ENCODE measurements around the gene FRMD8. TPM values are rescaled to one million over a fixed set of nuclear protein-coding genes. Genes with fewer than 3 reads are reported as not detected.

FRMD8 gene
- total RNA-seq, 4 donors from 2014 or later: 30.4 to 37.3 (median 34.7) TPM

- Histone ChIP-seq H3K9me3 (no peaks in the 10 kb centered on the region), H3K27me3 (no peaks in the 10 kb centered on the region), H3K27ac (replicated peaks in 1 of 4) (peak overlapping the region; percentile 97 to 99 (median 99)), H3K36me3 (peaks cover 0 to 18% (median 5%) of the 10 kb centered on the region in 4 donors), H3K4me3 (peak overlapping the region; percentile 71 to 81 (median 74)), H3K4me1 (peaks cover 52 to 66% (median 65%) of the 10 kb centered on the region in 4 donors)
- peak; percentile 99 for DNase-seq (ENCODE audit: extremely low spot score)
- TF ChIP-seq EP300 (IDR thresholded peaks at IDR 0.05) (peak; percentile 79), POLR2AphosphoS5 (IDR thresholded peaks at IDR 0.05) (peak in 1 of 2 donors; percentile 98), POLR2A (IDR thresholded peaks at IDR 0.05; ENCODE audit: low read depth) (peak; percentile 34)
- TF ChIP-seq, protein P1, sequence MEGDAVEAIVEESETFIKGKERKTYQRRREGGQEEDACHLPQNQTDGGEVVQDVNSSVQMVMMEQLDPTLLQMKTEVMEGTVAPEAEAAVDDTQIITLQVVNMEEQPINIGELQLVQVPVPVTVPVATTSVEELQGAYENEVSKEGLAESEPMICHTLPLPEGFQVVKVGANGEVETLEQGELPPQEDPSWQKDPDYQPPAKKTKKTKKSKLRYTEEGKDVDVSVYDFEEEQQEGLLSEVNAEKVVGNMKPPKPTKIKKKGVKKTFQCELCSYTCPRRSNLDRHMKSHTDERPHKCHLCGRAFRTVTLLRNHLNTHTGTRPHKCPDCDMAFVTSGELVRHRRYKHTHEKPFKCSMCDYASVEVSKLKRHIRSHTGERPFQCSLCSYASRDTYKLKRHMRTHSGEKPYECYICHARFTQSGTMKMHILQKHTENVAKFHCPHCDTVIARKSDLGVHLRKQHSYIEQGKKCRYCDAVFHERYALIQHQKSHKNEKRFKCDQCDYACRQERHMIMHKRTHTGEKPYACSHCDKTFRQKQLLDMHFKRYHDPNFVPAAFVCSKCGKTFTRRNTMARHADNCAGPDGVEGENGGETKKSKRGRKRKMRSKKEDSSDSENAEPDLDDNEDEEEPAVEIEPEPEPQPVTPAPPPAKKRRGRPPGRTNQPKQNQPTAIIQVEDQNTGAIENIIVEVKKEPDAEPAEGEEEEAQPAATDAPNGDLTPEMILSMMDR (IDR thresholded peaks at IDR 0.05): no peak
- intact Hi-C loops (cut with DNase I): loop anchor here (2.0 to 10.0 kb wide), 3 partner anchors 38 to 59 kb away; partner anchors contain the start of gene SLC25A45
- 3% methylated on average over 6 of the region's 6 CpGs for WGBS
These were observed 33.5 kb downstream of the FRMD8 start for GRCh38 chr11:65419772-65420481.

GRCh38 chr11:65420506-65420905, 34.1 kb downstream of the FRMD8 start:
- Histone ChIP-seq H3K4me3 (peak overlapping the region; percentile 71 to 81 (median 74)), H3K4me1 (peaks cover 50 to 63% (median 61%) of the 10 kb centered on the region in 4 donors), H3K27ac (replicated peaks in 1 of 4) (peak overlapping the region; percentile 97 to 99 (median 99)), H3K36me3 (peaks cover 0 to 24% (median 8%) of the 10 kb centered on the region in 4 donors), H3K27me3 (no peaks in the 10 kb centered on the region), H3K9me3 (no peaks in the 10 kb centered on the region)
- intact Hi-C loops (cut with DNase I): loop anchor here (2.0 kb wide), 1 partner anchor 58 kb away; no protein-coding TSS in a partner anchor
- WGBS: 63% methylated on average over 2 of the region's 2 CpGs
- no peak for DNase-seq (ENCODE audit: extremely low spot score)
- TF ChIP-seq POLR2A (IDR thresholded peaks at IDR 0.05; ENCODE audit: low read depth) (no peak), EP300 (IDR thresholded peaks at IDR 0.05) (no peak), POLR2AphosphoS5 (IDR thresholded peaks at IDR 0.05) (no peak)
- TF ChIP-seq, protein P1 (IDR thresholded peaks at IDR 0.05): no peak

GRCh38 chr11:65420979-65421793, 34.7 kb downstream of the FRMD8 start:
- peaks cover 43 to 56% (median 54%) of the 10 kb centered on the region in 4 donors for H3K4me1 ChIP-seq

More at GRCh38 chr11:65420979-65421793, 34.7 kb downstream of the FRMD8 start:
- peak; percentile 29 for TF ChIP-seq POLR2A (IDR thresholded peaks at IDR 0.05; ENCODE audit: low read depth)
- TF ChIP-seq, protein P1 (IDR thresholded peaks at IDR 0.05): no peak
- peak in 1 of 2 donors; percentile 100 for TF ChIP-seq POLR2AphosphoS5 (IDR thresholded peaks at IDR 0.05)
- TF ChIP-seq EP300 (IDR thresholded peaks at IDR 0.05): peak; percentile 99
- peak; percentile 100 for DNase-seq (ENCODE audit: extremely low spot score)
- WGBS: 4% methylated on average over 13 of the region's 15 CpGs
- Histone ChIP-seq H3K36me3 (peaks cover 4 to 31% (median 11%) of the 10 kb centered on the region in 4 donors), H3K9me3 (no peaks in the 10 kb centered on the region), H3K27me3 (no peaks in the 10 kb centered on the region), H3K4me3 (peak overlapping the region; percentile 71 to 81 (median 74)), H3K27ac (replicated peaks in 1 of 4) (peak overlapping the region; percentile 97 to 99 (median 99))
- intact Hi-C loops (cut with DNase I): loop anchor here (2.0 kb wide), 1 partner anchor 58 kb away; no protein-coding TSS in a partner anchor
